Endothelial cell of umbilical vein (primary cell): Measurements from ENCODE around the gene NGEF. TPM values are rescaled to one million over a fixed set of nuclear protein-coding genes. Genes with fewer than 3 reads are reported as not detected.

ENCODE experiments used
- BruUV-seq: library from RNA; stranded (reverse); fragments of 400-500 nt; replicated peaks from 2 replicates; lab custom pipeline; 2021; lab: Mats Ljungman, UMichigan
- CTCF ChIA-PET: fragments of 300-600, 350-600 bp; sonication (Branson Sonifier 250); formaldehyde crosslinking; loops from one replicate; lab custom pipeline; 2021; ENCODE audit warnings: antibody characterized with exemption, inconsistent platforms; lab: Charles Lee
- POLR2A ChIA-PET: fragments of 300-600, 350-600 bp; sonication (Branson Sonifier 250); formaldehyde crosslinking; loops from one replicate; lab custom pipeline; 2021; ENCODE audit warnings: antibody characterized with exemption, inconsistent platforms; lab: Charles Lee
- DNase-seq: peaks from one replicate; pipeline ENCODE4 v3.0.0-alpha.2; 2011; ENCODE audit warnings: low read depth, low spot score
- FAIRE-seq: peaks from 2 replicates; lab custom pipeline; 2011; peaks lifted over from hg19 to GRCh38; lab: Jason Lieb, UNC
- H2AFZ ChIP-seq: 2 replicates; pipeline ENCODE4 v1.6.0; 2012; ENCODE audit warnings: low read depth, low read length, control low read depth, inconsistent platforms
- H3K27ac ChIP-seq: 2 replicates; pipeline ENCODE4 v1.5.1; 2011; ENCODE audit warnings: low read depth, mild to moderate bottlenecking, control low read depth, low read length, moderate library complexity; ENCODE audit not compliant: insufficient read depth
- H3K27me3 ChIP-seq, 2 experiments: 2 replicates each; pipeline versions ENCODE4 v1.6.0 to v1.6.1; 2011; ENCODE audit warnings: low read length in 2 of 2, mixed read lengths in 1 of 2; ENCODE audit not compliant: control insufficient read depth in 2 of 2, insufficient read depth in 2 of 2
- H3K36me3 ChIP-seq, 2 experiments: 2 replicates in 1 of 2; 3 replicates in 1 of 2; pipeline ENCODE4 v1.5.1; 2011; ENCODE audit warnings: low read length in 2 of 2, mild to moderate bottlenecking in 1 of 2, moderate library complexity in 1 of 2; ENCODE audit not compliant: control insufficient read depth in 2 of 2, insufficient read depth in 2 of 2; ENCODE audit errors: extremely low read depth in 1 of 2
- H3K4me1 ChIP-seq: 3 replicates; pipeline ENCODE4 v1.5.1; 2011; ENCODE audit warnings: mild to moderate bottlenecking, low read length; ENCODE audit not compliant: control insufficient read depth, insufficient read depth; ENCODE audit errors: extremely low read depth
- H3K4me2 ChIP-seq: 2 replicates; pipeline ENCODE4 v1.6.1; 2011; ENCODE audit warnings: low read length, control low read depth, mixed read lengths; ENCODE audit not compliant: insufficient read depth
- H3K4me3 ChIP-seq, 3 experiments: fragments of 200-600 bp in 1 of 3; sonication (generic), shearing (Covaris generic) in 1 of 3; replicated peaks in 1 of 3; 2 replicates each; pipeline ENCODE4 v1.5.1; 2011 to 2016; ENCODE audit warnings: control low read depth in 3 of 3, low read length in 3 of 3, mild to moderate bottlenecking in 2 of 3, inconsistent platforms in 1 of 3, low read depth in 1 of 3, moderate library complexity in 1 of 3; ENCODE audit not compliant: insufficient read depth in 1 of 3
- H3K79me2 ChIP-seq: 2 replicates; pipeline ENCODE4 v1.6.0; 2012; ENCODE audit warnings: low read length, inconsistent platforms; ENCODE audit not compliant: control insufficient read depth, insufficient read depth
- H3K9ac ChIP-seq: replicated peaks from 2 replicates; pipeline ENCODE3; 2011; ENCODE audit warnings: low read length, control low read depth; ENCODE audit not compliant: insufficient read depth; ENCODE audit errors: extremely low read depth
- H3K9me1 ChIP-seq: replicated peaks from 3 replicates; pipeline ENCODE4 v1.6.0; 2011; ENCODE audit warnings: mild to moderate bottlenecking, low read length; ENCODE audit not compliant: control insufficient read depth, insufficient read depth; ENCODE audit errors: extremely low read depth
- H3K9me3 ChIP-seq: replicated peaks from 2 replicates; pipeline ENCODE4 v1.5.1; 2012; ENCODE audit warnings: low read length, inconsistent platforms; ENCODE audit not compliant: control insufficient read depth, insufficient read depth
- H4K20me1 ChIP-seq: replicated peaks from 2 replicates; pipeline ENCODE3; 2011; ENCODE audit warnings: mild to moderate bottlenecking, low read length; ENCODE audit not compliant: control insufficient read depth, insufficient read depth; ENCODE audit errors: extremely low read depth
- EZH2 ChIP-seq: IDR thresholded peaks from 2 replicates; pipeline ENCODE4 v1.6.1; 2012; ENCODE audit warnings: borderline replicate concordance, low read depth, mild to moderate bottlenecking, moderate library complexity, low read length, inconsistent platforms; ENCODE audit not compliant: severe bottlenecking
- FOS ChIP-seq: IDR thresholded peaks from 2 replicates; pipeline ENCODE4 v1.6.1; 2011; ENCODE audit warnings: mild to moderate bottlenecking, low read length, moderate library complexity, borderline replicate concordance; ENCODE audit not compliant: insufficient read depth
- GATA2 ChIP-seq: IDR thresholded peaks from 2 replicates; pipeline ENCODE4 v1.7.0; 2011; ENCODE audit warnings: low read depth, mild to moderate bottlenecking, moderate library complexity, mixed read lengths, low read length; ENCODE audit not compliant: insufficient read length, insufficient read depth
- JUN ChIP-seq: IDR thresholded peaks from 2 replicates; pipeline ENCODE4 v1.6.1; 2011; ENCODE audit warnings: borderline replicate concordance, low read depth; ENCODE audit not compliant: insufficient read length, insufficient read depth
- MYC ChIP-seq: IDR thresholded peaks from one replicate; pipeline ENCODE4 v1.6.1; 2011; ENCODE audit warnings: mild to moderate bottlenecking, low read depth, low read length
- POLR2A ChIP-seq: IDR thresholded peaks from 2 replicates; pipeline ENCODE4 v1.6.1; 2012; ENCODE audit warnings: low read depth, mild to moderate bottlenecking, control low read depth, low read length
- POLR2AphosphoS5 ChIP-seq: IDR thresholded peaks from 2 replicates; pipeline ENCODE4 v1.6.1; 2012; ENCODE audit warnings: low read depth, mild to moderate bottlenecking, control low read depth, low read length, moderate library complexity; ENCODE audit not compliant: insufficient read depth
- dilution Hi-C: fragments of 300-500 bp; cut with MboI; formaldehyde crosslinking; loops from one replicate; pipeline ENCODE4 v1.15.0; 2019; ENCODE audit warnings: low sequenced_read_pairs; ENCODE audit not compliant: extremely low pct_ligation_motif_present
- intact Hi-C: fragments of 100-400 bp; cut with micrococcal nuclease; formaldehyde crosslinking; loops from one replicate; pipeline ENCODE4 v1.10.0; 2022
- polyA plus RNA-seq, 4 experiments: library from polyadenylated mRNA; depleted of rRNA in 3 of 4; stranded (reverse) in 3 of 4; unstranded in 1 of 4; fragments of >200 nt; gene quantifications; 2 replicates each; pipeline versions ENCODE4 v1.2.1 to v1.2.3, GENCODE V29; 2011 to 2012; ENCODE audit warnings: missing spikeins in 1 of 4
- total RNA-seq: library from RNA; stranded (reverse); gene quantifications from 2 replicates; pipeline ENCODE4 v1.2.3, GENCODE V29; 2021
- TF ChIP-seq, protein P1 (sequence below), 2 donors: IDR thresholded peaks; 1 replicate in 1 of 2; 2 replicates in 1 of 2; pipeline ENCODE4 v1.5.1; 2011; ENCODE audit warnings: low read length in 2 of 2, mild to moderate bottlenecking in 2 of 2, moderate library complexity in 2 of 2, control low read depth in 1 of 2, inconsistent platforms in 1 of 2, low read depth in 1 of 2; ENCODE audit not compliant: insufficient read depth in 1 of 2; ENCODE audit errors: extremely low read depth in 1 of 2
- TF ChIP-seq, protein P2 (sequence below): IDR thresholded peaks from 2 replicates; pipeline ENCODE4 v1.6.1; 2011; ENCODE audit not compliant: insufficient read depth, insufficient read length

Gene NGEF
- total and polyA plus RNA-seq, 2 donors (not counting 3 experiments of a cell fraction or from before 2014, with no cell fraction given) = 0.22 to 0.41 TPM

DNA sequence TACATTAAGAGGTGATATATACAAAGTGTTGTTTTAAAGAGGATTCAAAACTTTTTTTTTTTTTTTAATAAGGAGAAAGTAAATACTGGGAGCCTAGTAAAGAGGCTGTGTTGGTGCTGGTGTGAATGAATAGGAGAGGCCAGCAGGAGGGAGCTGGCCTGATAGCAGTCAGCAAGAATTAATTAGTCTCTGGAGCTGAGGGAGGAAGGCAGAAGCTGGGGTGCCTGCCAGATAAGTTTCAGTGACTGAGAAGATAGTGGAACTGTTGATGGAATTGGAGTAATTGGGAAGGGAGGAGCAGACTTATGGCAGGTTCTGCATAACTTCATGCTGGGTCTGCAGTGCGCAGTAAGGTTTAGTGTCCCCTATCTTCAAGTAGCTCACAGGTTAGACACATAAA is 179.2 kb downstream of the NGEF start:
- H3K79me2 ChIP-seq = no peaks in the 10 kb centered on the region
- intact Hi-C loops (no loop called here), dilution Hi-C loops (no loop called here)
- H3K36me3 ChIP-seq = peaks cover 9 to 13% of the 10 kb centered on the region in 2 experiments
- no peaks in the 10 kb centered on the region for H3K27me3 ChIP-seq
- no peak overlapping the region for H3K27ac ChIP-seq
- FAIRE-seq = no peak
- TF ChIP-seq MYC = no peak
- no peak for TF ChIP-seq JUN
- TF ChIP-seq POLR2A = no peak
- TF ChIP-seq, protein P1, sequence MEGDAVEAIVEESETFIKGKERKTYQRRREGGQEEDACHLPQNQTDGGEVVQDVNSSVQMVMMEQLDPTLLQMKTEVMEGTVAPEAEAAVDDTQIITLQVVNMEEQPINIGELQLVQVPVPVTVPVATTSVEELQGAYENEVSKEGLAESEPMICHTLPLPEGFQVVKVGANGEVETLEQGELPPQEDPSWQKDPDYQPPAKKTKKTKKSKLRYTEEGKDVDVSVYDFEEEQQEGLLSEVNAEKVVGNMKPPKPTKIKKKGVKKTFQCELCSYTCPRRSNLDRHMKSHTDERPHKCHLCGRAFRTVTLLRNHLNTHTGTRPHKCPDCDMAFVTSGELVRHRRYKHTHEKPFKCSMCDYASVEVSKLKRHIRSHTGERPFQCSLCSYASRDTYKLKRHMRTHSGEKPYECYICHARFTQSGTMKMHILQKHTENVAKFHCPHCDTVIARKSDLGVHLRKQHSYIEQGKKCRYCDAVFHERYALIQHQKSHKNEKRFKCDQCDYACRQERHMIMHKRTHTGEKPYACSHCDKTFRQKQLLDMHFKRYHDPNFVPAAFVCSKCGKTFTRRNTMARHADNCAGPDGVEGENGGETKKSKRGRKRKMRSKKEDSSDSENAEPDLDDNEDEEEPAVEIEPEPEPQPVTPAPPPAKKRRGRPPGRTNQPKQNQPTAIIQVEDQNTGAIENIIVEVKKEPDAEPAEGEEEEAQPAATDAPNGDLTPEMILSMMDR (IDR thresholded peaks at IDR 0.05; ENCODE audit: extremely low read depth in 1 of 2, insufficient read depth in 1 of 2, low read depth in 1 of 2, low read length in 2 of 2) = no peak
- TF ChIP-seq EZH2 = no peak
- TF ChIP-seq, protein P2, sequence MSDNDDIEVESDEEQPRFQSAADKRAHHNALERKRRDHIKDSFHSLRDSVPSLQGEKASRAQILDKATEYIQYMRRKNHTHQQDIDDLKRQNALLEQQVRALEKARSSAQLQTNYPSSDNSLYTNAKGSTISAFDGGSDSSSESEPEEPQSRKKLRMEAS = no peak
- no peak for TF ChIP-seq GATA2
- TF ChIP-seq POLR2AphosphoS5 = no peak
- TF ChIP-seq FOS = no peak
- BruUV-seq = no TSS peak
- POLR2A ChIA-PET = no interaction called here
- no peak for DNase-seq
- no peak overlapping the region for H3K4me2 ChIP-seq
- H3K9me1 ChIP-seq = no peaks in the 10 kb centered on the region
- H3K4me3 ChIP-seq = no peak overlapping the region
- peaks cover 2% of the 10 kb centered on the region for H4K20me1 ChIP-seq
- no peak overlapping the region for H2AFZ ChIP-seq
- H3K9me3 ChIP-seq = no peaks in the 10 kb centered on the region
- CTCF ChIA-PET = no interaction called here
- peaks cover 22% of the 10 kb centered on the region for H3K4me1 ChIP-seq
- H3K9ac ChIP-seq = no peak overlapping the region
